ENCODE data around the gene TDRD9.

The TDRD9 gene

DNA sequence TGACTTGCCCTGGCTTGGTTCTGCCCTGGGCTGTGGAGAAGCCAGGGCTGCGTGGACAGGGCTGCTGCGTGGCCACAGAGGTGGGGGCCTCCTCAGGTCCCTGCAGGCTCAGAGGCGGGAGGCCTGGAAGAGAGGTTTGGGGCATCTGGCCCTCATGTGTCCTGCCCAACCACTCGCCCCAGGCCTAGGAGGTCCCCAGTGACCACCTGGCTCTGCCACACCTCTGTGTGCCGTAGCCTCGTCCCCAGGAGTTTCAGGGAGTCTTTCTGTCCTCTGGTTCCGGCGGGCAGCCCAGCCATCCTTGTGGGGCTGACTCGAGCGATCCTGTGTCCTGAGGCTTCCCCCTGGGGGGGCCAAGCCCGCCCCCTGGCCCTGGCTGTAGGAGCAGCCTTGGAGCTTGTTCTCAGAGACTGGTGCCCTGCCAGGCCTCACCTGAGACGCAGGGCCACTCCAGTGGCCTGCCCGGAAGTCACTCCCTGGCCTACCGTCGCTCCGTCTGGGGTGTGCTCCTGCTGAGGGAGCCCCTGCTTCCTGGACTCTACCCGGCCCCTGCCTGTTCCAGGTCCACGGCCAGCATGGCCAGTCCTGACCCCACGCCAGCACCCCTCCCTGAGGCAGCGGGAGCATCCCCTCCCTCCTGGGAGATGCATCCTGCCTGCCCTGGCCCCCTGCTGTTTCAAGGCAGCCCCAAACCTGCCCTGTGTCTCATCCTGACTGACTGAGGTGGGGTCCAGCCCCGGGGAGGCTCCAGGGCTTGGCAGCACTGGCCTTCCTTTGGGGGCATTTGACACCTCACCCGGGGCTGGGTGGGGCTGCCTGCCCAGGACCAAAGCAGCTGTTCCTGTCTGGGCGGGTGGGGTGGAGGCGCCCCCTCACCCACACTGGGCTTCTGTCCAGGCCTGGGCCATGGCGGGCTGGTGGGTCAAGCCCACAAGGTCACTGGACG is 171.1 kb downstream of the TDRD9 start:
- TF ChIP-seq FOXP2 (optimal IDR thresholded peaks at IDR 0.05; ENCODE audit: borderline replicate concordance, extremely low read depth, extremely low read length, insufficient read depth) (no peak), POLR2AphosphoS5 (IDR thresholded peaks at IDR 0.05; ENCODE audit: low read depth, low read length) (no peak), TAF1 (IDR thresholded peaks at IDR 0.05; ENCODE audit: borderline replicate concordance, insufficient read depth, low read length) (no peak), SIN3A (IDR thresholded peaks at IDR 0.05; ENCODE audit: borderline replicate concordance, insufficient read depth, low read length) (no peak)
- TF ChIP-seq, protein P1, sequence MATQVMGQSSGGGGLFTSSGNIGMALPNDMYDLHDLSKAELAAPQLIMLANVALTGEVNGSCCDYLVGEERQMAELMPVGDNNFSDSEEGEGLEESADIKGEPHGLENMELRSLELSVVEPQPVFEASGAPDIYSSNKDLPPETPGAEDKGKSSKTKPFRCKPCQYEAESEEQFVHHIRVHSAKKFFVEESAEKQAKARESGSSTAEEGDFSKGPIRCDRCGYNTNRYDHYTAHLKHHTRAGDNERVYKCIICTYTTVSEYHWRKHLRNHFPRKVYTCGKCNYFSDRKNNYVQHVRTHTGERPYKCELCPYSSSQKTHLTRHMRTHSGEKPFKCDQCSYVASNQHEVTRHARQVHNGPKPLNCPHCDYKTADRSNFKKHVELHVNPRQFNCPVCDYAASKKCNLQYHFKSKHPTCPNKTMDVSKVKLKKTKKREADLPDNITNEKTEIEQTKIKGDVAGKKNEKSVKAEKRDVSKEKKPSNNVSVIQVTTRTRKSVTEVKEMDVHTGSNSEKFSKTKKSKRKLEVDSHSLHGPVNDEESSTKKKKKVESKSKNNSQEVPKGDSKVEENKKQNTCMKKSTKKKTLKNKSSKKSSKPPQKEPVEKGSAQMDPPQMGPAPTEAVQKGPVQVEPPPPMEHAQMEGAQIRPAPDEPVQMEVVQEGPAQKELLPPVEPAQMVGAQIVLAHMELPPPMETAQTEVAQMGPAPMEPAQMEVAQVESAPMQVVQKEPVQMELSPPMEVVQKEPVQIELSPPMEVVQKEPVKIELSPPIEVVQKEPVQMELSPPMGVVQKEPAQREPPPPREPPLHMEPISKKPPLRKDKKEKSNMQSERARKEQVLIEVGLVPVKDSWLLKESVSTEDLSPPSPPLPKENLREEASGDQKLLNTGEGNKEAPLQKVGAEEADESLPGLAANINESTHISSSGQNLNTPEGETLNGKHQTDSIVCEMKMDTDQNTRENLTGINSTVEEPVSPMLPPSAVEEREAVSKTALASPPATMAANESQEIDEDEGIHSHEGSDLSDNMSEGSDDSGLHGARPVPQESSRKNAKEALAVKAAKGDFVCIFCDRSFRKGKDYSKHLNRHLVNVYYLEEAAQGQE (IDR thresholded peaks at IDR 0.05; ENCODE audit: insufficient read depth in 1 of 2, low read depth in 2 of 2, low read length in 2 of 2), result no peak

DNA sequence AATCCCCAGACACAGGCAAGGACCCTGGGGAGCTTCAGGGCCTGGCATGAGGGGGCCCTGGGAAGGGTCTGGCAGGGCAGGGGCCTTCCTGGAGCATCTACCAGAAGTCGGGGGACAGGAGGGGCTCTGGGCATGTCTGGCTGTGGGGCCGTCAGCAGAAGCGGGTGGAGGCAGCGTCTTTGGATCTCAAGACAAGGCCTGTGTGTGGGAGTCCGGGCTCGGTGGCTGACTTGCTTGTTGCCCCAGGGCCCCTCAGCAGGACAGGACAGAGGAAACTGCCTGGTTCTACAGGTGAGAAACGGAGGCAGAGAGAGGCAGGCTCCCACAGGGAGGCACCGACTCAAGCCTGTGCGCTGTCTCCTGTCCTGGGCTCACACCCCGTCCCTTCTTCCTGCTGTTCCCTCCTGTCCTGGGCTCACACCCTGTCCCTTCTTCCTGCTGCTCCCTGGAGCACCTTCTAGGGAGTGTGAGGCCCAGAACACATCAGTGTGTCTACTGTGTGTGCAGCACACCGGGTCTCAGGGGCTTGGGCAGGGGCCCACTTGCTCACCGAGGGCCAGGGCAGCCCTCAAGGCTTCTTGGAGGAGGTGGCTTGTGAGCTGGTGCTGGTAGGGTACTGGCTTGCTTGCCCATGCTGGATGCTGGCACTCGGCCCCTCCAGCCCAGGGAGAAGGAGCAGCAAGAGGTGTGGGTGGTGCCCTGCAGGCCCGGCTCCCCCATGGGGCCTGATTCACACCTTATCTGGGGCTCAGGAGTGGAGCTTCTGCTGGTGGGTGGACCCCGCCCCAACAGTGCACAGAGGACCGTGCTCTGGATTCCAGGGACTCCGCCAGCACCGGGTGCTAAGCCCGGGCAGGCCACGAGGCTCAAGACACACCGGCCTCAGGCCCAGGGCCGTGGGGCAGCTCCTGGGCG is 172.2 kb downstream of the TDRD9 start:
- no peak for TF ChIP-seq SIN3A (IDR thresholded peaks at IDR 0.05; ENCODE audit: borderline replicate concordance, insufficient read depth, low read length)
- no peak for TF ChIP-seq FOXP2 (optimal IDR thresholded peaks at IDR 0.05; ENCODE audit: borderline replicate concordance, extremely low read depth, extremely low read length, insufficient read depth)
- no peak for TF ChIP-seq TAF1 (IDR thresholded peaks at IDR 0.05; ENCODE audit: borderline replicate concordance, insufficient read depth, low read length)
- no peak for TF ChIP-seq POLR2AphosphoS5 (IDR thresholded peaks at IDR 0.05; ENCODE audit: low read depth, low read length)
- TF ChIP-seq, protein P1 (IDR thresholded peaks at IDR 0.05; ENCODE audit: insufficient read depth in 1 of 2, low read depth in 2 of 2, low read length in 2 of 2), result no peak

- TF ChIP-seq POLR2AphosphoS5 (IDR thresholded peaks at IDR 0.05; ENCODE audit: low read depth, low read length) (no peak), SIN3A (IDR thresholded peaks at IDR 0.05; ENCODE audit: borderline replicate concordance, insufficient read depth, low read length) (no peak), TAF1 (IDR thresholded peaks at IDR 0.05; ENCODE audit: borderline replicate concordance, insufficient read depth, low read length) (no peak), FOXP2 (optimal IDR thresholded peaks at IDR 0.05; ENCODE audit: borderline replicate concordance, extremely low read depth, extremely low read length, insufficient read depth) (no peak)
- TF ChIP-seq, protein P1 (IDR thresholded peaks at IDR 0.05; ENCODE audit: insufficient read depth in 1 of 2, low read depth in 2 of 2, low read length in 2 of 2), result no peak
These were observed 172.9 kb downstream of the TDRD9 start for GRCh38 chr14:104101086-104101621.

DNA sequence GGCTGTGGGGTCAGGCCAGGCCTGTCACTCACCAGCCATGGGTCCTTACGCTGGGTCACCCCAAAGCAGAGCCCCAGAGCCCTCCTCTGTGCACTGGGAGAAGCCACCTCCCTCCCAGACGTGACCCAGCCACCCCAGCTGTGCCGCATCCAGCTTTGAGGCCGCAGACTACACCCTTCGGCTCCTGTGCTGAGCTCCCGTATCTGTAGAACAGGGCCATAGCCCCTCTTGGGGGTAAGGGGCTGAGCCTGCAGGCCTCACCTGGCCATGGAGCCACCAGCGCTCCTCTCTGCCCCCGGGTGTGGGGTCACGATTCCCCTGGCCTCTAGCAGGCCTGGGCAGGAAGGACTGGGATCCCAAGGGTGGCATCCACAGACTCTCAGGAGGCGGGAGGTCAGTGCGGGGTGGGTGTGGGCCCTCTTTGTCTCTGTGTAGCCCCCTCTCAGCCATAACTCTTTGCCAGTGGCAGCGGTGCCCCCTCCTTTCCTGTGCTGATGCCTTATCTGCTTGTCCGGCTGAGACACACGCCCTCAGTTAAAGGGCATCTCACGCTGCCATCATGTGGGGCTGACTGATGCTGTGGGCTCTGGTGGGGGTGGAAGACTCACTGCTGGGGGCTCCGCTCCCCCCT is 173.5 kb downstream of the TDRD9 start:
- TF ChIP-seq TAF1 (IDR thresholded peaks at IDR 0.05; ENCODE audit: borderline replicate concordance, insufficient read depth, low read length), result no peak
- no peak for TF ChIP-seq POLR2AphosphoS5 (IDR thresholded peaks at IDR 0.05; ENCODE audit: low read depth, low read length)
- TF ChIP-seq, protein P1 (IDR thresholded peaks at IDR 0.05; ENCODE audit: insufficient read depth in 1 of 2, low read depth in 2 of 2, low read length in 2 of 2), result no peak
- no peak for TF ChIP-seq FOXP2 (optimal IDR thresholded peaks at IDR 0.05; ENCODE audit: borderline replicate concordance, extremely low read depth, extremely low read length, insufficient read depth)
- no peak for TF ChIP-seq SIN3A (IDR thresholded peaks at IDR 0.05; ENCODE audit: borderline replicate concordance, insufficient read depth, low read length)
